ENCODE results near the gene ADRA2B.

DNA sequence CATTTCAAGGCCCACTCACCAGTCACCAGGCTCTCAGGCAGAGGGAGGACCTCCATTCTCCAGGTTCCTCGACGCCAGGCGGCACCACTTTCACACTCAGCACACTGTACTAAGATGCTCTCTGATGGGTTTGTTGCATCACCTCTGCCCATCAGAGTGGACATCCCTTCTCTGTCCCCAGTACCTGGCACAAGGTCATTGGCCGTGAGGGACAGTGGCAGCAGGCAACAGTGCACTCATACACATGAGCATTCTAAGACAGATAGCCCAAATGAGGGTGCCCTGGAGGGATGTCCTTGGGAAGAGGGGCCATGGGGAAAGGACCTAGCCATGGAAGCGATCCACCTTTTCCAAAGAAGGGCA lies 3.0 kb upstream of the ADRA2B start:
- TF ChIP-seq, protein P1, sequence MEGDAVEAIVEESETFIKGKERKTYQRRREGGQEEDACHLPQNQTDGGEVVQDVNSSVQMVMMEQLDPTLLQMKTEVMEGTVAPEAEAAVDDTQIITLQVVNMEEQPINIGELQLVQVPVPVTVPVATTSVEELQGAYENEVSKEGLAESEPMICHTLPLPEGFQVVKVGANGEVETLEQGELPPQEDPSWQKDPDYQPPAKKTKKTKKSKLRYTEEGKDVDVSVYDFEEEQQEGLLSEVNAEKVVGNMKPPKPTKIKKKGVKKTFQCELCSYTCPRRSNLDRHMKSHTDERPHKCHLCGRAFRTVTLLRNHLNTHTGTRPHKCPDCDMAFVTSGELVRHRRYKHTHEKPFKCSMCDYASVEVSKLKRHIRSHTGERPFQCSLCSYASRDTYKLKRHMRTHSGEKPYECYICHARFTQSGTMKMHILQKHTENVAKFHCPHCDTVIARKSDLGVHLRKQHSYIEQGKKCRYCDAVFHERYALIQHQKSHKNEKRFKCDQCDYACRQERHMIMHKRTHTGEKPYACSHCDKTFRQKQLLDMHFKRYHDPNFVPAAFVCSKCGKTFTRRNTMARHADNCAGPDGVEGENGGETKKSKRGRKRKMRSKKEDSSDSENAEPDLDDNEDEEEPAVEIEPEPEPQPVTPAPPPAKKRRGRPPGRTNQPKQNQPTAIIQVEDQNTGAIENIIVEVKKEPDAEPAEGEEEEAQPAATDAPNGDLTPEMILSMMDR (IDR thresholded peaks at IDR 0.05) = no peak
- TF ChIP-seq SIN3A (IDR thresholded peaks at IDR 0.05; ENCODE audit: borderline replicate concordance, insufficient read depth, low read depth, low read length) = no peak
